WI38 (cell line): Measurements from ENCODE around the gene TLR9.

Experiments used
- H3K4me3 ChIP-seq: 2 replicates; pipeline ENCODE4 v1.5.1; 2011; ENCODE audit warnings: low read depth, mild to moderate bottlenecking, control low read depth, low read length
- TF ChIP-seq, protein P1 (sequence below): IDR thresholded peaks from 2 replicates; pipeline ENCODE4 v1.5.1; 2012; ENCODE audit warnings: low read depth, mild to moderate bottlenecking, control low read depth, low read length

The TLR9 gene

GRCh38 chr3:52234516-52235447 is 9.3 kb upstream of the TLR9 start:
- no peak overlapping the region for H3K4me3 ChIP-seq
- TF ChIP-seq, protein P1, sequence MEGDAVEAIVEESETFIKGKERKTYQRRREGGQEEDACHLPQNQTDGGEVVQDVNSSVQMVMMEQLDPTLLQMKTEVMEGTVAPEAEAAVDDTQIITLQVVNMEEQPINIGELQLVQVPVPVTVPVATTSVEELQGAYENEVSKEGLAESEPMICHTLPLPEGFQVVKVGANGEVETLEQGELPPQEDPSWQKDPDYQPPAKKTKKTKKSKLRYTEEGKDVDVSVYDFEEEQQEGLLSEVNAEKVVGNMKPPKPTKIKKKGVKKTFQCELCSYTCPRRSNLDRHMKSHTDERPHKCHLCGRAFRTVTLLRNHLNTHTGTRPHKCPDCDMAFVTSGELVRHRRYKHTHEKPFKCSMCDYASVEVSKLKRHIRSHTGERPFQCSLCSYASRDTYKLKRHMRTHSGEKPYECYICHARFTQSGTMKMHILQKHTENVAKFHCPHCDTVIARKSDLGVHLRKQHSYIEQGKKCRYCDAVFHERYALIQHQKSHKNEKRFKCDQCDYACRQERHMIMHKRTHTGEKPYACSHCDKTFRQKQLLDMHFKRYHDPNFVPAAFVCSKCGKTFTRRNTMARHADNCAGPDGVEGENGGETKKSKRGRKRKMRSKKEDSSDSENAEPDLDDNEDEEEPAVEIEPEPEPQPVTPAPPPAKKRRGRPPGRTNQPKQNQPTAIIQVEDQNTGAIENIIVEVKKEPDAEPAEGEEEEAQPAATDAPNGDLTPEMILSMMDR: no peak

- TF ChIP-seq, protein P1: no peak
- H3K4me3 ChIP-seq: no peak overlapping the region
Measured at GRCh38 chr3:52233968-52234367, 8.5 kb upstream of the TLR9 start.

- TF ChIP-seq, protein P1: no peak
- H3K4me3 ChIP-seq: no peak overlapping the region
Measured at GRCh38 chr3:52233108-52233591, 7.7 kb upstream of the TLR9 start.

DNA sequence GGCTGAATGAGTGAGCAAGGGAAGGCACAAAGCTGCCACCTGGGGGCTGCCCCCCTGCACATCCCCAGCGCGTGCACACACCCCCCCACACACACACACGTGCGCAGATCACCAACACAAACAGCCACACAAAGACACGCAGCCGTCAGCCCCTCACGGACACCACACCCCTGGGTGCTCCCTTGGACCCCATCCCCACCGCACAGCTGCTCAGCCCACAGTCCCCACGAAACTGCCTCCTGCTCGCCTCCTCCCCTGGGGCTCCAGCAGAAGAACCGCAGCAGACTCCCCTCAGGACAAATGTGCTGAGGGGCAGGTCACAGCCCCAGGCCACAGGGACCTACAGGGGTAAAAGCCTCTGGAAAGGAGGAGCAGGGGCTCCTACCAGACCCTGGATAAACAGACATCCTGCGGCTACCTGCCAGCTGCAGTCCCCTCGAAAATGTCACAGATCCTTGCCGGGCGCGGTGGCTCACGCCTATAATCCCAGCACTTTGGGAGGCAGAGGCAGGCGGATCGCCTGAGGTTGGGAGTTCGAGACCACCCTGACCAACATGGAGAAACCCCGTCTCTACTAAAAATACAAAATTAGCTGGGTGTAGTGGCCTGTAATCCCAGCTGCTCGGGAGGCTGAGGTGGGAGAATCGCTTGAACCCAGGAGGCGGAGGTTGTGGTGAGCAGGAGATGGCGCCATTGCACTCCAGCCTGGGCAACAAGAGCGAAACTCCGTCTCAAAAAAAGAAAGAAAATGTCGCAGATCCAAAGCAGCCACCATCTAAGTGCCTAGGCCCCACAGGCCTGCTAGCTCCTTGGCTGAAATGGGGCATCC is 7.0 kb upstream of the TLR9 start:
- no peak overlapping the region for H3K4me3 ChIP-seq

GRCh38 chr3:52231502-52232278 is 6.2 kb upstream of the TLR9 start:
- H3K4me3 ChIP-seq: no peak overlapping the region
- TF ChIP-seq, protein P1: peak; percentile 78

More for the DNA sequence above, 7.0 kb upstream of the TLR9 start:
- TF ChIP-seq, protein P1: no peak

- TF ChIP-seq, protein P1: no peak
- H3K4me3 ChIP-seq: no peak overlapping the region
Measured at GRCh38 chr3:52230889-52231499, 5.5 kb upstream of the TLR9 start.
